Activated CD4-positive, alpha-beta T cell treated with anti-CD3 and anti-CD28 coated beads, Interleukin-2, amount 50 U/mL, for 1 hour (primary cell): ENCODE data around the gene GIGYF1.

Experiments
- DNase-seq: peaks from one replicate; pipeline ENCODE4 v3.0.0-alpha.2; 2020

Gene GIGYF1

DNA sequence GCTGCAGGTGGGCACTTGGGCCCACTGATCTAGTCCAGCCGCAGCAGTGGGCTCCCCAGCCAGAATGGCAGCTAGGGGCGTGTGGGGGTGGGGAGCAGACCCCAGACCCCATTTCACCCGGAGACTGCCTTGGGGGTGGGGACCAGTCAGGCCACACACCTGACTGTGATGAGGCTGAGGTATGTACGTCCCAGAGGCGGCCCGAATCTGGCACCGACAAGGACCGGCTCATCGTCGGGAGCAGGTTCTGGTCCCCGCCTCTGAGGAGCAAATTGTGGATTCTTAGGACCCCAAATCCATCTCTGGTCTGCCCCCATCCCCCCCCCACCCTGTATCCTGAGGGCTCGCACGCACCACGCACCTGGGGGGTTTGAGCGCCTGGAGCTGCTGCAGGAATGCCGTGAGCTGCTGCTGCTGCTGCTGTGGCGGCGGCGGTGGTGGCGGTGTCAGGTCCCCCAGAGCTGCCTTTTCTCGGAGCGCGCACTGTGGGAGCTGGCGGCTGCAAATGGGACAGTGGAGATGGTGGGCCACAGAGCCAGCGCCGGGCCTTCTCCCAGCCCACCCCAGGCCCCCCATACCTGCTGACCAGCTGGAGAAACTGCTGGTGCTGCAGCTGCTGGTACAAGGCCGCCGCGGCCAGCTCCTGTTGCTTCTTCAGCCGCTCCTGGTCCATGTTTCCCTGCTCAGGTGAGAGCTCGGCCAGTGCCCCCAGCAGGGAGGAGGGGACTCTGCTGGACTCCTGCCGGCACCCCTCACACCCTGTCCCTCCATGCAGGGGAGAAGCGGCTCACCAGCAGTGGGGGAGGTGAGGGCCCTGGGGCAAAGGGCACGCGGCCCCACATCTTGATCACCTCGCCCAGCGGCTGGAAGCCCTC lies 10.2 kb downstream of the GIGYF1 start:
- no peak for DNase-seq

DNA sequence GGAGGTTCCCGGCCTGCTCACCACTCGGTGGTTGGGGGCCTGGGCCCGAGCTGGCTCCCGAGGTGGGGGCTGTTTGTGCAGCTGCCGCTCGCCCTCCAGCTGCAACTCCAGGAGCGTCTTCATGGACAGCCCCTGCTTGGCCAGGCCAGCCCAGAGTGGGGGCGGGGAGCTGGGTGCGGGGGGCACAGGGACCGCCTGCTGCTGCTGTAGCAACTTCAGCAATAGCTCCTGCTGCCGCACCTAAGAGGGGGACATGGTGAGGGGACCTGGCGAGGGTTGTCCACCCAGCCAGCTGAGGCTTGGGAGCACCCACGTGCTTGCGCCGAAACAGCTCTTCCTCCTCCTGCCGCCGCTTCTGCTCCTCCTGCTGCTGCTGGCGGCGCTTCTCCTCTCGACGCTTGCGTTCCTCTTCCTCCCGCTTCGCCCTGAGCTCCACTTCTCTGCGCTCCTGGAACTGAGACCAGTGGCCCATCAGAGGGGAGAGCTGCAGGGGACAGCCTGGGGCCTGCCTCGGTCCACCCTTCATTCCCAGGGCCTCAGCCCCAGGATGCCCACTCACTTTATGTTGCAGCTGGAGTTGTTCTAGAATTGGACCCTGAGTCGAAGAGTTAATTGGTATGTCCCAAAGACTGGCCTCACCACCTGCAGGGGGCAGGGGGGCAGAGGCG lies 10.9 kb downstream of the GIGYF1 start:
- no peak for DNase-seq

DNA sequence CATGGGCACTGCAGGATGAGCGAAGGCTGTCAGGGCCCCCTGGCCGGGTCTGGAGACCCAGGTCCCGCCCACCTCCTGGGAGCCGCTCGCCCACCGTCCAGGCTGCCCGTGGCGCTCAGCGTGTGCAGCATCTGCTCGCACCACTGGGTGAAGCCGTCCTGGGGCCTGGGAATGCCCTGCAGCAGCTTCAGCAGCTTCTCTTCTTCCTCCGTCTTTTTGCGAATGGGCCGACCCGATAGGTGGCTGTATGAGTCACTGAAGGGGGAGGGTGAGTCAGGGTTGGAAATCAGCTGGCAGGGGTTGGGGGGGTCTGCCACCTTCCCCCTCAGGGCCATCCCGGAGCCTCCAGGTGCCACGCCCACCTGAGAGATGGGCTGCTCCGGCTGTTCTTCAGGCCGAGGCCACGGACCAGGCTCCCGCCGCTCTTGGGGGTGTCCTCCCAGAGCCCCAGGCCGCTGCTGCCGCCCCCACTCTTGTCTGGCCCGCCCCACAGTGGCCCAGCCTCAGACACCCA lies 11.8 kb downstream of the GIGYF1 start:
- DNase-seq = no peak

DNA sequence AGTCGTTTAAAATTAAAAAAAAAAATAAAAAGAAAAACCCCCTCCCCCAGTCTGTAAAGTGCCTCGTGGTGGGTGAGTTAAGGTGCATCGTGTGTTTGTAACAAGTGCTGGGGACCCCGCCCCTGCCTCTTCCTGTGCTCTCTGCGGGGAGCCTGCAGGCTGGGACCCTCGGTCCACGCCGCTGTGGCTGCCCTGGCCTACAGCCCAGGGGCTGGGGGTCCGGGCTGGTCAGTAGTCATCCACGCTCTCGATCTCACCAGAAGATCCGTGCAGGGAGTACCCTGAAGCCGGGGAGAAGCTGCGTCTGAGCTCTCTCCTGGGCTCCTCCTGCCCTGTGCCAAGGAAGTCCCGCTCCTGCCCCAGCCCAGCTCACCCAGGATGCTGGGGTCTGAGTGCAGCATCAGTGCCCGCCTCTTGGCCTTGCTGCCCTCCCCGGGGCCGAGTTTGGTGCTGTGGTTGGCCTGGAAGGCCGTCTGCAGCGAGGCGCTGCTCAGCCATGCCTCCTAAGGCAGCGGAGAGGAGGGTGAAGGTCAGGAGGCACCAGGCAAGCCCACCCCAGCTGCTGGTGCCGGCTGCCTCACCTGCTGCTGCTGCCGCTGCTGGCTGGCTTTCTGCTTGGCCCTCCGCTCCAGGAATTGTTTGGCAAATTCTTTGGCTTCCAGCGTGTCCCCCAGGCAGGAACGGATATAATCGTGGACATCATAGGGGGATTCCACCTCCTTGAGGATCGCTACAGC lies 12.4 kb downstream of the GIGYF1 start:
- DNase-seq = no peak

DNA sequence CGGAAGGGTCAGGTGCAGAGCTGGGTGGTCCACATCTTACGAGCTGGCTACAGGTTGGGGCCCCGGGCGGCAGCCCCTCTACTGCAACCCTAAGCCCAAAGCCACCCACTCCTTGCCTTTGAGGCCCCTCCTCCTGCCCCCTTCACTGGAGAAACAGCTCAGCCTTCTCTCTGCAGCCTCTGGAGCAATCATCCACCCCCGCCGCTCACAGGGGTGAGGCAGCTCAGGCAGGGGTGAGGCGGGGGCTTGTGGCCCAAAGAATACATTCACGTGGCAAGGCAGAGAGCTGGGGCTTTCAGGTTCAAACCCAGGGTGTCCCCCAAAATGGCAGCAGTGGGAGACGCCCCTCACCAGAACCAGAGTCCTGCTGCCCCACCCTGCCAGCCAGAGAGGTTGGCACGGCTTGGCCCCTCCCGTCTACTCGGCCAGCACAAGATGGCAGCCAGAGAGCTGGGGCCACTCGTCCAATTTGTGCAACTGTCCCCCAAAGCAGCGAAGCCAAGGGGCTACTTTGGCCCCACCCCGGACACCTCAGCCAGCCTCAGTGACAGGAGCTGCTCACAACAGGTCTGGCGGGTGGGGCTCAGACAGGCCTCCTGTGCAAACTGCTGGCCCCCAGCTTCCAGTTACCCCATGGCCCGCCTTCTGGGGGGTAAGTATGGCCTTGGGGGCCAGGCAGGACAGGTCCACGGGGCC lies 13.3 kb downstream of the GIGYF1 start:
- DNase-seq = no peak

DNA sequence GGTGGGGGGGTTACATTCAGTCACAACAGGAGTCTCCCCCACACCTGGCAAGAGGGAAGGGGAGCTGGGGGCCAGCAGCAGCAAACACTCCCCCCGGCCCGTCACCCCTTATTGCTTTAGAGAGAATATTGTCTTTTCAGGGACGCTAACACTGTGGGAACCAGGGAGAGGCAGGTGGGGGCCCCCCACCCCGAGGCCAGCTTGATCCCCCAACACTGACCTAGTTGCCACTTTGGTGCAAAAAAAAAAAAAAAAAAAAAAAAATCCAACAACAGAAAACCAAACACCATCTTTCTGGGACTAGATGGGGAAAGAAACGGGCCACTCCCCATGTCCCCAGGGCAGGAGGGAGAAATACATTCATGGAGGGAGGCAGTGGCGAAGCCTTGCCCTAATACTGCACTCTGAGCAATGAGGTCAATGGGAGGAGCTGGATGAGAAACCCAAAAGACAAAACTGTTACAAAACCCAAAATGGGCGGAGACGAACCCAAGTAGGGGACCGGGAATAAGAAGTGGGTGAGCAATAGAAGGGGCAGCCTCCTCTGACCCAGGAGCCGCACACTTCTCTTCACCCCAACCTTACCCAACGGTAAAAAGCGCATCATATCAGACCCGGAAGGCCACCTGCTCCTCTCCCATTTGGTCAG lies 14.0 kb downstream of the GIGYF1 start:
- DNase-seq = no peak

DNA sequence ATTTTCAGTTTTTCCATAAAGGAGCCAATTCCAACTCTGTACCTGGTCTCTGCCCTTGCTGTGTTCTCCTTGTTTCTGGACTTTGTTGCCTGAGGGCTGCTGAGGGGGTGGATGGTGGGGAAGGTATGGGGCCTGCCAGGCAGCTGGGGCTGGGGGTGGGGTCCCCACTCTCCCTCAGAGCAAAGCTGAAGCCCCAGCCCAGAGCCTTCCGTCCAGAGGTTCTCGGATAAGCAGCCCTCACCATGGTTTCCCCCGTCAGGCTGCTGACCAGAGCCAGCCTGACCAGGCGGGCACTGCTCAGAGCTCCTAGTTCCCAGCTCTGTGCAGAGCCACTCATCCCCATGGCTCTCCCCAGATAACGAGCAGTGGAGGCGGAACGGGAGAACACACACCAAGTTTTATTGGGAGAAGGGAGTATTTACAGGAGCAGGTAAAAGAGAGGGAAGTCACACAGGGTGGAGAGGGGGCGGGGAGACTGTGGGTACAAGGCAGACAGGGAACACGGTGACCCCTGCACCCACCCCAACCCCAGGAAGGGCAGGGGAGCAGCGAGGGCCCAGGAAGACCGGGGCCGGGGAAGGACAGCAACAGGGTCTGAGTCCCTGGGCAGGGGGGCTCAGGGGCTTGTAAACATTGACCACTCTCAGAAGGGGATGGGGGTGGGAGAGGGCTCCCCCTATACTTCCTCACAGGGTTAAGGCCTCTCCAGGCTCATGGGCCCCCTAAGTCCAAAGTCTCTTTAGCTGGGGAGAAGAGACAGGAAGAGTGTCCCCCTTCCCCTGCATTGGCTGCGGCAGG lies 14.7 kb downstream of the GIGYF1 start:
- no peak for DNase-seq

DNA sequence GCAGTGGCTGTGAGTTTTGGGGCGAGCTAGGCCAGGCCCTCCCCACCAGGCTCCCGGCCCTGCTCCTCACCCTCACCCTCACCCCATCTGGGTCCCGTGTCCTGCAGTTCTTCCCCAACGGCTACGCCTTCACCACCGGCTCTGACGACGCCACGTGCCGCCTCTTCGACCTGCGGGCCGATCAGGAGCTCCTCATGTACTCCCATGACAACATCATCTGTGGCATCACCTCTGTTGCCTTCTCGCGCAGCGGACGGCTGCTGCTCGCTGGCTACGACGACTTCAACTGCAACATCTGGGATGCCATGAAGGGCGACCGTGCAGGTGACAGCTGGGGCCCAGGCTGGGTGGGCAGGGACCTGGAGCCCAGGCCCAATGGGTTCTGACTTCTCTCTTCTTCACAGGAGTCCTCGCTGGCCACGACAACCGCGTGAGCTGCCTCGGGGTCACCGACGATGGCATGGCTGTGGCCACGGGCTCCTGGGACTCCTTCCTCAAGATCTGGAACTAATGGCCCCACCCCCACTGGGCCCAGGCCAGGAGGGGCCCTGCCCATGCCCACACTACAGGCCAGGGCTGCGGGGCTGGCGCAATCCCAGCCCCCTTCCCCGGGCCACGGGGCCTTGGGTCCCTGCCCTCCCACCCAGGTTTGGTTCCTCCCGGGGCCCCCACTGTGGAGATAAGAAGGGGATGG lies 15.6 kb downstream of the GIGYF1 start:
- no peak for DNase-seq

DNA sequence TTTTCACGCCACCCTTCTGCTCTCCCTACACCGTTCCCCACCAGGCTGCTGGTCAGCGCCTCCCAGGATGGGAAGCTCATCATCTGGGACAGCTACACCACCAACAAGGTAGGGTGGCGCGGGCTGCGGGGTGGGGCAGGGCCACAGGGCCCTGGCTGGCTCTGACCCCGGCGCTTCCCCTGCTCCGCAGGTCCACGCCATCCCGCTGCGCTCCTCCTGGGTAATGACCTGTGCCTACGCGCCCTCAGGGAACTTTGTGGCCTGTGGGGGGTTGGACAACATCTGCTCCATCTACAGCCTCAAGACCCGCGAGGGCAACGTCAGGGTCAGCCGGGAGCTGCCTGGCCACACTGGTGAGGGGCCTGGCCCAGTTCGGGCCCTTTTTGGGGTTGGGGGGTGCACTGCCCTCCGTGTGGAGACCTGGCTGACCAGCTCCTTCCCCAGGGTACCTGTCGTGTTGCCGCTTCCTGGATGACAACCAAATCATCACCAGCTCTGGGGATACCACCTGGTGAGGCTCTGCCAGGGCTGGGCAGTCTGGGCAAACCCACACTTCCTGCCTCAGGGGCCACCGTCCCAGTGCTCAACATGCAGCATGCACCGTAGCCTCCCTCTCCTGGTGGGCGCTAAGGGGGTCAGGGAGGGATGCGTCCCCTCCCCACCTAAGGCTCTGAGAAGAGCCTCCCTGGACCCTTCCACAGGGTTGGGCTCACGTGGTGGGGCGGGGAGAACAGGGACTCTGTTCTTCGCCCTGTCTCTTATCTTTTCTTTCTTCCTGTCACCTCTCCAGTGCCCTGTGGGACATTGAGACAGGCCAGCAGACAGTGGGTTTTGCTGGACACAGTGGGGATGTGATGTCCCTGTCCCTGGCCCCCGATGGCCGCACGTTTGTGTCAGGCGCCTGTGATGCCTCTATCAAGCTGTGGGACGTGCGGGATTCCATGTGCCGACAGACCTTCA lies 16.5 kb downstream of the GIGYF1 start:
- no peak for DNase-seq

DNA sequence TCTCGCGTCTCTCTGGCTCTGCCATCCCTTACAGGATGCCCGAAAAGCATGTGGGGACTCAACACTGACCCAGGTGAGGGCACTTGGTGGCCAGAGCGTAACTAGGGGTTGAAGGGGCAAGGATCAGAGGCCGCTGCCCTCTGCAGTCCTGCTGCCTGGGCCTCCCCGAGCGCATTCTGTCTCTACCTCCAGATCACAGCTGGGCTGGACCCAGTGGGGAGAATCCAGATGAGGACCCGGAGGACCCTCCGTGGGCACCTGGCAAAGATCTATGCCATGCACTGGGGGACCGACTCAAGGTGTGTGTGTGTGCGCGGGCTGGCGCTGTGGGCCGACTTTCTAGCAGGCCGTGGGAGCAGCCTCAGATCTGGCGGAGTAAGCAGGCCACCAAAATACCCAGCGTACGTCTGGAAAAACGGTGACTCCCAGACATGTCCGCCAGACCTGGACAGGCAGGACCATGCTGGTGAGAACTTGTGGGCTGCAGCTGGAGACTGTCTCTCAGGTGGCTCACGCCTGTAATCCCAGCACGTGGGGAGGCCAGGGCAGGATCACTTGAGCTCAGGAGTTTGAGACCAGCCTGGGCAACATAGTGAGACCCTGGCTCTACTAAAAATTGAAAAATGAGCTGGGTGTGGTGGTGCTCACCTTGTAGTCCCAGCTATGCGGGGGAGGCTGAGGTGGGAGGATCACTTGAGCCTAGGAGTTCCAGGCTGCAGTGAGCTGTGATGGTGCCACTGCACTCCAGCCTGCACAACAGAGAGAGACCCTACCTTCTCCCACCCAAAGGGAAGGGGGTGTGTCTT lies 17.3 kb downstream of the GIGYF1 start:
- DNase-seq = no peak

DNA sequence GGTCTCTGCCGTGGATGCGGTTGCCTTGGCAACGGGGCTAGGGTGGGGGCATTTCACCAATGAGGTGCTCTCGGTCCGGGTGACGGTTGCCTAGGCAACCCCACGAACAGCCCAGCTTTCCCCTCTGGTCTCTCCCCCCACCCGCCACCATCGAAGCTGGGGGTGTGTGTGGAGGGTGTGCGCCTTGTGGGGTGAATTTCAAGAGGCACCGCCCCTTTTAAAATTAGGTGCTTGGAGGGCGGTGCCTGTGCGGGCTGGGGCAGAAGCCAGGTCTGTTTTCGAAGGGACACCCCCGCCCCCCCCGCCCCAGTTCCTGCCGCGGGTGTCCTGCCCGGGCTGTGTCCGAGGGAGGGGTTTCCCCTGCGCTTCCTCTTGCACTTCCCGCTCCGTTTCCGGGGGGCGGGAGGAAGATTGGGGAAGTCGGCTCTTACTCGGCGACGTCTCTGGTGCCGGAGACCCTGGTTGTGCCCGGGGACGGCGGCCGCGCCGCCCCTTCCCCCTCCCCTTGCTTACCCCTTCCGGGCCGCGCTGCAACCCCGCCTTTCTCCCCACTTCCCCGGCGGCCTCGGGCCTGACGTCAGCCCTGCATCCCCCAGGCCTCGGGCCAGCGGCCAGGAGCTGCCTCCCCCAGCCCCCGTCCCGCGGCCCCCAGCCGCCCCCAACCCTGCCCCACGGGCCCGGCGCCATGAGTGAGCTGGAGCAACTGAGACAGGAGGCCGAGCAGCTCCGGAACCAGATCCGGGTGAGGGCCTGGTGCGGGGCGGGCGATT lies 18.3 kb downstream of the GIGYF1 start:
- peak; percentile 93 for DNase-seq

DNA sequence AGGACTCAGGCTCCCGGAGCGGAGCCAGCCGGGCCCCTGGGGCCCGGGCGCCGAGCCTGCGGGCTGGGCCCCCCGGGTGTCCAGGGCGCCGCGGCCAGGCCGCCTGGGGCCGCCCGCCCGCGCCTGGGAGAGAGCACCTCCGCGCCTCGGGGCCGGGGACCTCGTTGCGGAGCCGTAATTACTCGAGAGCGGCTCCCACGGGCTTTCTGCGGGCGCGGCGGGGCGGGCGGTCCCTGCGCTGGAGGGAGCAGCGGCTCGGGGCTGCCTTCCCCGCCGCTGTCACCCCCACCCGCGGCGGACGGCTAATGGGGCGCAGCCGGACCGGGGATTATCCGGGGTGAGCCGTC lies 19.0 kb downstream of the GIGYF1 start:
- DNase-seq = peak; percentile 53

DNA sequence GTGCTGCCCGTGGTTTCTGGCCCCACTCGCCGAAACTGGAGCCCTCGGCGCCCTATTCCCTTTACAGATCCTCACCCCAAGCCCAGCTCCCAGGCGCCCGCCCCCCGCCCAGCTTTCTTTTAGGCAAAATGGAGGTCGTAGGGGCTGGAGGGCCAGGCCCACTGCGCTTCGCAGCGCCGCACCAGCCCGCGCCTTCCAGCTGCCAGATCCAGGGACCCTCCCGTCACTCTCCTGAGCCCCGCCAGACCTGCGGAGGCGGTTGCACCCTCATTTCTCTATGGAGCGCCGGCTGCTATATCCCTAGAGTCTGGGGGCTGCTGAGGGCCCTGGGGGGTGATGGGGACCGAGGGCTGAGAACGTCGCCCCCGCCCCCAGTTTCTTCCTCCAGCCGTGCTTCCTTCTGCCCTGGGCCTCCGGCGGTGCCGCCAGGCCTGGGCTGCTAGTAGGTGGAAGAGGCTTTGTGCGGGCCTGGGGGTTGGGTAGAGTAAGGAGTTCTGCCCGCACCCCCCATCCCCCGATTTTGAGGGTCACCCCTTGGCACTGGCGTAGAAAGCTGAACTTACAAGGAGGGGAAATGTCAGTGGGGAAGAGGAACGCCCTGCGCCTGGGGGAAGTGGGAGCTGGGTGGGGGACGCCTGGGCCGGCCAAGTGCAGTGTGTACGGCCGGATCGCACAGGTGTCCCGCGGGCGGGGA lies 19.5 kb downstream of the GIGYF1 start:
- DNase-seq = peak; percentile 30

DNA sequence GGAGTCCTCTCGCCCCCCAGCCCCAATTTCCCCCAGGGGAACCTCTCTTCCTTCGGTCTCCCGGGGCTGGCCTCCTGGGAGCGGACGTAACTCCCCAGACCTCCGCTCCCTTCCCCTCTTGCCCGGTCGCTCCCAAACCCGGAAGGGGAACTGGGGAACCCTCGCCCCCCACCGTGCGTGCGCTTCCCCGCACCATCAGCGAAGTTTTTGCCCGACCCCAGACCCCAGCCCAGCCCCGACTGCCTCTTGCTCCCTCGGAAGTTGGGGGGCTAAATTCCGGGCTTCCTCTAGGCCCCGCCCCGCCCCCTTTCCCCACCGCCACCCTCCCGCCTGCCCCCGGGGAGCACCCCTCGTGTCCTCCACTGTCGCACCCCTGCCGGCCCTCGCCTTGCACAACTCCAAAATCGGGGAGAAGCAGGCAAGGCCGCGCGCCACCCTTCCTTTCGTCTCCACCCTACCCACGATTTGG lies 20.1 kb downstream of the GIGYF1 start:
- peak; percentile 40 for DNase-seq

DNA sequence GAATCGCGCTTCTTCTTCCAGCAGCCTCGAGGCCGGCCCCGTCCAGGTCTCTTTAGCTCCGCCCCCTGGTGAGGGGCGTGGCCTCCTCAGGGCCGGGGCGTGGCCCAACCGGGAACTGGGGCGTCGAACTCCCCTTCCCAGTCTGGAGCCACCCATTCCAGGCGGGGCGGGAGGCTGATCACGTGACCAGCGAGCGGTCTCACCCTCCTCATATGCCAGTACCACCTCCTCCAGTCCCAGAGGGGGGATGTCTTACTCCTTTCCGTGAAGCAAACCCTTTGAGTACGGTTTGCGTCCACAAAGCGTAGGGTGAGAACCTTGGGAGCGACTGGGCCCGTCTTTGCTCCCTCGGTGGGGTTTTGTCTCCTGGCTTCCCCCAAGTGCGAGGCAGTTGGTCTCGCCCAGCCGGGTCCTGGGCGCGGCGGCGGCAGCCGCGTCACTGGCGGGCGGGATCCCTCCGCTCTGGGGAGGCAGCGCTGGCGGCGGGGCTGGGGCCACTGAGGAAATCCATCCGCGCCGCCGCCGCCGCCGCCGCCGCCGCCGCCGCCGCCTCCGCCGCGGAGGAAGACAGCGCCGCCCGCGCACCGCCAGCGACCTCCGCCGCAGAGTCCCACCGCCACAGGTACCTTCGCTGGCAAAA lies 20.6 kb downstream of the GIGYF1 start, which contains the start of gene GNB2:
Gene GNB2 (plus strand): TSS at position 439 of the 640 bp plus-strand sequence. CDS start 2,526 bp downstream, outside the sequence.
- peak; percentile 94 for DNase-seq
